ENCODE data around the gene OR1K1.
A peak's percentile ranks its signal among the peaks of the same experiment; 100 is the strongest.
"Not testable (repeated sequence)": the region's sequence is repeated elsewhere in the genome, so short reads cannot be mapped to it uniquely, and the experiment has no call there.

OR1K1 gene

DNA sequence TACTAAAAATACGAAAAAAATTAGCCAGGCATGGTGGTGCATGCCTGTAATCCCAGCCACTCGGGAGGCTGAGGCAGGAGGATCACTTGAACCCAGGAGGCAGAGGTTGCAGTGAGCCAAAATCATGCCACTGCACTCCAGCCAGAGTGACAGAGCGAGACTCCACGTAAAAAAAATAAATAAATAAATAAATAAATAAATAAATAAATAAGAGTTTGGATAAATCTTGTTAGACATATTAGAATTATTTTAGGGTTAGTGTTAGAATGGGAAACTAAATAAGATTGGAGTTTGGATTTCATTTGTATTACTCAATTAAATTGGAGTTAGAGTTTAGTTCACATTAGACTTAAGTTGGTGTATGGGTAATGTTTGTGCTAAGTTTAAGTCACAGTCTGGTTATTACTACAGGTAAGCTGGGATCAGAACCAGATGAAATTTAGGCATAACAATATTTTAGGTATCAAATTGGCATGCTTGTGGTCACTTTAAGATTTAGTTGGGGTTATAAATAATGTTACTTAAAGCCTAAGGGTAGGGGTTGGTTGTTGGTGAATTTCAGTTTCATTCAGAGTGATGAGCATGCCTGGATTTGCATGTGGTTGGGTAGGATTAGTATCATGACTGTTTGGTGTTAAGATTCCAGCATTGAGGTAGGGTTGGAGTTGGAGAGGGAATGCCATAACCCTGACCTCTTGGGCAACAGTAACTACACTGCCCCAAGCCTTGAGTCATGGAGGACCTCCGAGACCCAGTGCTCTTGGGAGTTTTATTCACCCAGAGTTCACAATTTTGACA lies 7.9 kb upstream of the OR1K1 start:
- H3K4me3 ChIP-seq (ENCODE audit: low read length): no peak overlapping the region
- DNase-seq (ENCODE audit: low read depth): no peak
- TF ChIP-seq, protein P1, sequence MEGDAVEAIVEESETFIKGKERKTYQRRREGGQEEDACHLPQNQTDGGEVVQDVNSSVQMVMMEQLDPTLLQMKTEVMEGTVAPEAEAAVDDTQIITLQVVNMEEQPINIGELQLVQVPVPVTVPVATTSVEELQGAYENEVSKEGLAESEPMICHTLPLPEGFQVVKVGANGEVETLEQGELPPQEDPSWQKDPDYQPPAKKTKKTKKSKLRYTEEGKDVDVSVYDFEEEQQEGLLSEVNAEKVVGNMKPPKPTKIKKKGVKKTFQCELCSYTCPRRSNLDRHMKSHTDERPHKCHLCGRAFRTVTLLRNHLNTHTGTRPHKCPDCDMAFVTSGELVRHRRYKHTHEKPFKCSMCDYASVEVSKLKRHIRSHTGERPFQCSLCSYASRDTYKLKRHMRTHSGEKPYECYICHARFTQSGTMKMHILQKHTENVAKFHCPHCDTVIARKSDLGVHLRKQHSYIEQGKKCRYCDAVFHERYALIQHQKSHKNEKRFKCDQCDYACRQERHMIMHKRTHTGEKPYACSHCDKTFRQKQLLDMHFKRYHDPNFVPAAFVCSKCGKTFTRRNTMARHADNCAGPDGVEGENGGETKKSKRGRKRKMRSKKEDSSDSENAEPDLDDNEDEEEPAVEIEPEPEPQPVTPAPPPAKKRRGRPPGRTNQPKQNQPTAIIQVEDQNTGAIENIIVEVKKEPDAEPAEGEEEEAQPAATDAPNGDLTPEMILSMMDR (conservative IDR thresholded peaks at IDR 0.05; ENCODE audit: low read length): no peak

DNA sequence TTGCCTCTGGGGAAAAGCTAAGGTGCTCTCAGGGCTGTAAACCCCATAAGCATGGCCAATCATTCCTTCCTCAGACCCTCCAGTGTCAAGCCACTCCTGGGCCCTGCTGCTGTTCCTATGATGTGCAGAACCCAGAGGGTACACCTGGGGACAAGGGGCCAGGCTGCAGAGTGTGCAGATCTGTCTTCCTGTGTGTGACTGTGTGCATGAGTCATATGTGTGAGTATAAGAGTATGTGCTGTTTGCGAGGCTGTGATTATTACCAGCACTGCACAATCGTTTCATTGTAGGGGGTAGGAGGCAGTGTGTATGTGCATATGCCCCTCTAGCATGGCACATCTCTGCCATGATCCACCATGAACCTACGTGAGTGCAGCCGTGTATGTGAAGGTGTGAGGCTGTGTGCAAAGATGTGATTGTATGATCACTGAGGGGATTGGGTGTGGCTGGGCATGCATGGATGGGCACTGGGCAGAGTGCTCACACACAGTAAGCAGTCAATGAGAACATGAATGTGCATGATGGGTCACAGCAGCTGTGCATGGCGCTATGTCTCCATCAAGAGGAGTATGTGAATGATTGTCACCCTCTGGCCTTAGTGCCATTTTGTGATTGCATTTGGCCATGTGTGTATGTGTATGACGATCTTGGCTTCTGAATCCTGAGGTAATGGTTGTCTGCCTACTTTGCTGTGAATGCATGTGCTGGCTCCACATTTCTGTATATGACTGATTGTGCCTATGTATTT lies 2.4 kb upstream of the OR1K1 start:
- no peak for DNase-seq (ENCODE audit: low read depth)
- H3K4me3 ChIP-seq (ENCODE audit: low read length): no peak overlapping the region
- TF ChIP-seq, protein P1 (conservative IDR thresholded peaks at IDR 0.05; ENCODE audit: low read length): no peak

DNA sequence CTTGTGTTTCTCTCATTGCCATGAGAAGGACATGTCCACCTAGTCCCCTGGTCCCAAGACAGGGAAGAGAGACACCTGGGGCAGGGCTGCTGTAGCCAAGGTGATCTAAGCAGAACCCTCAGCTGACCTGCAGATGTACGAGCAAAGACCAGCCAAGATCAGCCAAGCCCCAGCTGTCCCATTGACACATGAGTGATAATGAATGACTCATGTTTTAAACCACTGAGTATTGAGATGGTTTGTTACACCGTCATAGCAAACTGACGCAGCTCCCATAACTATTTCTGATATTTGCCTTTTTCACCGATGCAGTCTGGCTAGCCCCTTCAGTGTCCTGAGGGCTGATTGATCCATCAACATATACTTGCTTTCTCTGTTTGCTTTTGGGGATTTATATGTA lies 6.7 kb downstream of the OR1K1 start:
- no peak for DNase-seq (ENCODE audit: low read depth)
- no peak overlapping the region for H3K4me3 ChIP-seq (ENCODE audit: low read length)
- TF ChIP-seq, protein P1 (conservative IDR thresholded peaks at IDR 0.05; ENCODE audit: low read length): no peak

DNA sequence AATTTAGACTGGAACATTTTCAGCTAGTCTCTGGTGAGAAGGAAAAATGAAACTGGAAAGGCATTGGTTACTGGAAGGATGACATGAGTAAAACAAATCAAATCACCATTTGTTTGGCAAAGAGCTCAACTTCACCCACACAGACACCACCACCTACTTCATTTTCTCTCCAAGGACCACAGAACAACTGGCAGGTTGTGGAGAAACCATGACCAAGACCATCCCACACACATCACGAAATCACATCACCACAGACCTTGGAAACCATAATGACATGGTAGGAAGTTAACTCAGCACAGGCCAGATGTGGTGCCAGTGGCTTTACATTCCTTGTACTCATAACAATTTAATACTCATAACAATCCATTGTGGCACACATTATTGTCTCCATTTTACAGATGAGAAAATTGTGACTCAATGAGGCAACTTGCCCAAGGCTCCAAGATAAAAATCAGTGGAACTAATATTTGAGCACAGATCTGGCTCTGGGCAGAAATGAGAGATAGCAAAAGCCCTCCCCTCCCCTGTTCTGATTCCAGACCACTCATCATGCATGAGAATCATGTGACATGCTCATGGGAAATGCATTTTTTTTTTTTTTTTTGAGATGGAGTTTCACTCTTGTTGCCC lies 7.5 kb downstream of the OR1K1 start:
- TF ChIP-seq, protein P1 (conservative IDR thresholded peaks at IDR 0.05; ENCODE audit: low read length): no peak
- peak; percentile 72 for DNase-seq (ENCODE audit: low read depth)
- H3K4me3 ChIP-seq (ENCODE audit: low read length): no peak overlapping the region

DNA sequence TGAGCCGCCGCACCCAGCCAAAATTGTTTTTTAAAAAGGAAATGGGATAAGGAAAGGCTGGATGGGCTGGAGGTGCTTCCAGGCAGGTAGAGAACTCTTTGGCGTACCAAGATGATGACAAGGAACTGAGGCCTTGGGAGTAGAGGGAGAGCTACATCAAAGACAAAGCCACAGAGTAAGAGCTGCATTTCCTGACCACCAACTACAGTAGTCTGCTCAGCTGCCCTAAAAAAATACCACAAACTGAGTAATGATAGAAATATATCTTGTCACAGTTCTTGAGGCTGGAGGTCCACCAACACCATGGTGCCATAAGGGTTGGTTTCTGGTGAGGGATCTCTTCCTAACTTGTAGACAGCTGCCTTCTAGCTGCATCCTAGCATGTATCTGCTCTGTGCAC lies 8.2 kb downstream of the OR1K1 start:
- TF ChIP-seq, protein P1 (conservative IDR thresholded peaks at IDR 0.05; ENCODE audit: low read length): no peak
- no peak overlapping the region for H3K4me3 ChIP-seq (ENCODE audit: low read length)
- no peak for DNase-seq (ENCODE audit: low read depth)

DNA sequence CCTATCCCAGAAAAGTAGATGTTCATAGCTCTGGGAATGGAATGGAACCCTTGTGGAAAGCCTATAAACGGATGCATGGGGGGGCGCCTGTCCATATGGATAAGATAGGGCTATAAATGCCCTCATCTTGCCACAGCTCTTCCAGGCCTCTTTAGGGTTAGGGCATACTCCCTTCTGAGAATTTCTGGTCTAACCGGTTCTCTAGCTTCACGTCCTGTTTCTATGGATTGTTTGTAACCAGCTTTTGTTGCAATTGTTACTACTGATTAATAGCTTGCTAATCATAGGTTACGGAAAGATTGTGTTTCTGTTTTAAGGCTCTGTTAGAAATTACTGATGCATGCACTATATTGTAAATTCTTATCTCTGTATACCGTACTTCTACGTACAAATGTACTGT lies 9.3 kb downstream of the OR1K1 start:
- H3K4me3 ChIP-seq (ENCODE audit: low read length); DNase-seq (ENCODE audit: low read depth): not testable (repeated sequence)

DNA sequence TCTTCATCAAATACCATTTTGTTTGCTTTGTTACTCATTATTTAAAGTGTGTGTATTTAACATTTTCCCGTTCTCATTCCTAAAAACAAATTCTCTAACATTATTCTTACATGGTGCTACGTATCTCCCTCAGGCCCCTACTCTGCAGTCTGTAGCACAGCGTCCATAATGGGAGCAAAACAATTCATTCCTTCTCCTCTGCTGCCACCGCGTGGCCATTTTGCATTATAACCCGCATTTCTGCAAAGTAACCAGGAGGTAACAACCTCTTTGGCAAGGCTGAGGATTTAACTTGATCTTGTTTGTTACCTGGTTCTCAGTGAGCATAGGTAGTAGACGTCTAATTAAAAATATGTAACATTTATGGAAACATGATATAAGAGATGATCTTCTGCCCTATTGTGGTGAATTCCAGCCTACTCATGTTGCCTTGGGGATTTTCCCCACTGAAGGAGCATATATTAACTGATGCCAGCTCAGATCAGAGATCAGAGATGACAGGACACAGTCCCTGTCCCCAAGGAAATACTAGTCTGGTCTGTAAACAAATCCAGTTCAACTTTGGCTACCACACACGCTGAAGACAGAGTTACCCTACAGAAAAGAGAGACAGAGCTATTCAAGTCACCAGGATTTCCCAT lies 10.5 kb downstream of the OR1K1 start:
- TF ChIP-seq, protein P1 (conservative IDR thresholded peaks at IDR 0.05; ENCODE audit: low read length): peak; percentile 73
- no peak overlapping the region for H3K4me3 ChIP-seq (ENCODE audit: low read length)
- peak; percentile 68 for DNase-seq (ENCODE audit: low read depth)

Data from AG10803 (cell line).